ENCODE data around the gene NOS3. TPM values are rescaled to one million over a fixed set of nuclear protein-coding genes. Genes with fewer than 3 reads are reported as not detected.

NOS3 gene
- total RNA-seq, 3 donors from 2014 or later (not counting 1 experiment from before 2014, with no cell fraction given) = 2.6 to 5.9 (median 3.8) TPM

- Mint-ChIP-seq H3K9me3 (no peaks in the 10 kb centered on the region), H3K27me3 (ENCODE audit: low read depth in 2 of 2) (no peaks in the 10 kb centered on the region), H3K4me1 (peaks cover 15 to 16% of the 10 kb centered on the region in 2 donors), H3K27ac (peak overlapping the region; percentile 96 to 97), H3K4me3 (peak overlapping the region; percentile 95), H3K36me3 (no peaks in the 10 kb centered on the region)
- ATAC-seq (no peak), DNase-seq (no peak)
- Histone ChIP-seq H3K27me3 (ENCODE audit: control insufficient read depth, insufficient read depth, low read length) (no peaks in the 10 kb centered on the region), H3K4me1 (ENCODE audit: control insufficient read depth, insufficient read depth, low read length) (peaks cover 17% of the 10 kb centered on the region), H3K27ac (ENCODE audit: low read length) (peak overlapping the region; percentile 96), H3K9me3 (ENCODE audit: control insufficient read depth, insufficient read depth, low read length) (no peaks in the 10 kb centered on the region), H3K36me3 (ENCODE audit: control insufficient read depth, insufficient read depth, low read length) (no peaks in the 10 kb centered on the region), H3K4me3 (ENCODE audit: low read length) (peak overlapping the region; percentile 84)
- 85% methylated on average over 15 of the region's 17 CpGs for WGBS (ENCODE audit: insufficient coverage)
- intact Hi-C loops (cut with micrococcal nuclease) = loop anchor here (1.0 to 2.0 kb wide), 3 partner anchors 29 to 82 kb away; partner anchors contain the start of gene FASTK
- TF ChIP-seq CTCF (IDR thresholded peaks at IDR 0.05) = peak; percentile 25
These were observed 38.2 kb downstream of the NOS3 start for GRCh38 chr7:151028948-151029501.

- DNase-seq = no peak
- intact Hi-C loops (cut with micrococcal nuclease) = no loop called here
- no peaks in the 10 kb centered on the region for H3K9me3 Mint-ChIP-seq
- H3K4me1 Mint-ChIP-seq = peaks cover 15 to 16% of the 10 kb centered on the region in 2 donors
- 97% methylated on average over 3 of the region's 4 CpGs for WGBS (ENCODE audit: insufficient coverage)
- H3K4me3 Mint-ChIP-seq = no peak overlapping the region
- H3K36me3 ChIP-seq (ENCODE audit: control insufficient read depth, insufficient read depth, low read length) = peaks cover 13% of the 10 kb centered on the region
- no peaks in the 10 kb centered on the region for H3K27me3 Mint-ChIP-seq (ENCODE audit: low read depth in 2 of 2)
- H3K27ac ChIP-seq (ENCODE audit: low read length) = no peak overlapping the region
- H3K27me3 ChIP-seq (ENCODE audit: control insufficient read depth, insufficient read depth, low read length) = no peaks in the 10 kb centered on the region
- peaks cover 17% of the 10 kb centered on the region for H3K4me1 ChIP-seq (ENCODE audit: control insufficient read depth, insufficient read depth, low read length)
- ATAC-seq = no peak
- TF ChIP-seq CTCF (IDR thresholded peaks at IDR 0.05) = no peak
- H3K4me3 ChIP-seq (ENCODE audit: low read length) = no peak overlapping the region
- no peaks in the 10 kb centered on the region for H3K36me3 Mint-ChIP-seq
- no peak overlapping the region for H3K27ac Mint-ChIP-seq
- no peaks in the 10 kb centered on the region for H3K9me3 ChIP-seq (ENCODE audit: control insufficient read depth, insufficient read depth, low read length)
These were observed 40.2 kb downstream of the NOS3 start for GRCh38 chr7:151031011-151031410.

- Mint-ChIP-seq H3K4me1 (peaks cover 6 to 8% of the 10 kb centered on the region in 2 donors), H3K4me3 (no peak overlapping the region), H3K27ac (no peak overlapping the region), H3K36me3 (no peaks in the 10 kb centered on the region), H3K9me3 (no peaks in the 10 kb centered on the region), H3K27me3 (ENCODE audit: low read depth in 2 of 2) (no peaks in the 10 kb centered on the region)
- no peak for DNase-seq
- ATAC-seq = no peak
- H3K36me3 ChIP-seq (ENCODE audit: control insufficient read depth, insufficient read depth, low read length) = peaks cover 23% of the 10 kb centered on the region
- WGBS (ENCODE audit: insufficient coverage) = 93% methylated on average over 17 of the region's 17 CpGs
- H3K4me3 ChIP-seq (ENCODE audit: low read length) = no peak overlapping the region
- no peaks in the 10 kb centered on the region for H3K27me3 ChIP-seq (ENCODE audit: control insufficient read depth, insufficient read depth, low read length)
- H3K9me3 ChIP-seq (ENCODE audit: control insufficient read depth, insufficient read depth, low read length) = no peaks in the 10 kb centered on the region
- no peak for TF ChIP-seq CTCF (IDR thresholded peaks at IDR 0.05)
- no peak overlapping the region for H3K27ac ChIP-seq (ENCODE audit: low read length)
- peaks cover 9% of the 10 kb centered on the region for H3K4me1 ChIP-seq (ENCODE audit: control insufficient read depth, insufficient read depth, low read length)
- intact Hi-C loops (cut with micrococcal nuclease) = no loop called here
These were observed 42.4 kb downstream of the NOS3 start for GRCh38 chr7:151032936-151033863.
